Upper lobe of left lung (tissue), 6 donors: ENCODE measurements around the gene ISLR. TPM values are rescaled to one million over a fixed set of nuclear protein-coding genes. Genes with fewer than 3 reads are reported as not detected.
"Not testable (repeated sequence)": the region's sequence is repeated elsewhere in the genome, so short reads cannot be mapped to it uniquely, and the experiment has no call there.

Experiments used
- ATAC-seq, 2 donors: fragments of 200-7000 bp; cut with Tn5 transposase; one replicate each; pipeline ENCODE4 v1.9.1; 2022; ENCODE audit warnings: mild to moderate bottlenecking in 2 of 2, moderate library complexity in 2 of 2; ENCODE audit not compliant: low FRiP score in 2 of 2
- DNase-seq, 2 donors: peaks; one replicate each; pipeline ENCODE4 v3.0.0-alpha.2; 2019 to 2020
- H3K27ac ChIP-seq, 4 donors: fragments of 200-600 bp; sonication (generic); one replicate each; pipeline ENCODE4 v1.5.1; 2016 to 2019
- H3K27me3 ChIP-seq, 4 donors: fragments of 200-600 bp; sonication (generic); one replicate each; pipeline ENCODE4 v1.5.1; 2017 to 2019
- H3K36me3 ChIP-seq, 4 donors: fragments of 200-600 bp; sonication (generic); one replicate each; pipeline ENCODE4 v1.5.1; 2016 to 2019
- H3K4me1 ChIP-seq, 4 donors: fragments of 200-600 bp; sonication (generic); one replicate each; pipeline ENCODE4 v1.5.1; 2018 to 2019
- H3K4me3 ChIP-seq, 4 donors: fragments of 200-600 bp; sonication (generic); one replicate each; pipeline ENCODE4 v1.5.1; 2017 to 2019; ENCODE audit warnings: mild to moderate bottlenecking in 2 of 4, moderate library complexity in 1 of 4
- H3K9me3 ChIP-seq, 4 donors: fragments of 200-600 bp; sonication (generic); one replicate each; pipeline ENCODE4 v1.5.1; 2018 to 2019
- EP300 ChIP-seq, 4 donors: sonication (generic); formaldehyde crosslinking; IDR thresholded peaks; one replicate each; pipeline ENCODE4 v1.5.1; 2017; ENCODE audit warnings: antibody characterized with exemption in 4 of 4, control low read depth in 2 of 4
- POLR2A ChIP-seq, 4 donors: fragments of 450-650 bp; IDR thresholded peaks; one replicate each; pipeline ENCODE4 v1.5.1; 2016 to 2017; ENCODE audit warnings: antibody characterized with exemption in 4 of 4, mild to moderate bottlenecking in 2 of 4
- POLR2AphosphoS5 ChIP-seq, 2 donors: sonication (generic); formaldehyde crosslinking; IDR thresholded peaks; one replicate each; pipeline ENCODE4 v1.5.1; 2017; ENCODE audit warnings: antibody characterized with exemption in 2 of 2
- WGBS, 2 donors: methylation state at CpG; one replicate each; pipeline ENCODE4 v1.1.5; 2017 to 2018; 5-methylcytosine and 5-hydroxymethylcytosine counted together
- total RNA-seq, 6 donors: library from RNA; depleted of rRNA in 4 of 6; stranded (reverse); fragments of >200 nt in 4 of 6; gene quantifications; one replicate each; pipeline versions ENCODE4 v1.1.0 to v1.2.1, GENCODE V29; 2016 to 2021
- TF ChIP-seq, protein P1 (sequence below), 6 experiments: fragments of 450-650 bp in 4 of 6; fragments of 200-600 bp in 2 of 6; sonication (generic) in 2 of 6; IDR thresholded peaks; one replicate each; pipeline ENCODE4 v1.5.1; 2016 to 2019; ENCODE audit warnings: antibody characterized with exemption in 6 of 6
- donor health status: DM: no; HTN: no; CAD: no; lungs with moderate emphysema.
- donor health status: DM: no; HTN: yes; CAD: no; lungs with severe emphysema.

ISLR gene
- total RNA-seq, 6 donors from 2014 or later = 11.5 to 48.4 (median 21.3) TPM

DNA sequence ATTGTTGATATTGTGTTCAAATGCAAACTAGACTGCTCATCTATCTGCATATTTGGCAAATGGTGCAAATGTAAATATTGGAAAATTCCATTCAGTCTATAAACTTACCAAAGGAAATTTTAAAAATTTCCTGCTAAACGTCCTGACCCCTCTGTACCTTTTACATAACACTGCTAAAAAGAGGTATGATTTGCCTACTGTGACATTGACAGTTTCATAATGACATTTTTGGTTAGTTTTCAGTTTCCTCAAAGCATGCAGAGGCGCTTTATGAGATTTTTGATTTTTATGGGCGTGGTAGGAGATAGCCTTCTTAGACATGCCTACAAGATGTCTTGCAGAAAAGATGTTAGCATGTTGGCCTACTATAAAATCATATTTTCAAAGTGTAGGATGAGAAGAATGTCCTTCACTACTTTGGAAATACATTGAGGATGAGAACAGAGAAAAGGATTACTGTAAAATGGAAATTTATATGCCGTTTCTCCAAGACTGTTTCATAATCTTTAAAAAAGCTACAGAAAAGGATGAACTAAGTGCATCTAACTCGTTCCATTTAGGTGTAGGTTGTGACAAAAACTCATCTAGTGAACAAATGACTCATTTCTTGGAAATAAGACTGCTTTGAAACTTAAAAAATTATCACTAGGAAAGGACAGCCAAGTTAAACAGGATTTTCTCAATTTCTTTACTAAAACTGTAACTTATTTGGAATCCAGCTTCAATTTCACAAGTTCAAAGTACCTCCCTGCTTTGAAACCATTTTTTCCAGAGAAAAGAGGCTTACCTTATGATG is 14.5 kb upstream of the ISLR start:
- no peaks in the 10 kb centered on the region for H3K9me3 ChIP-seq
- WGBS, 2 donors = 70 to 71% methylated on average over 5 of the region's 5 CpGs
- H3K4me1 ChIP-seq = peaks cover 0 to 5% (median 3%) of the 10 kb centered on the region in 4 donors
- H3K27me3 ChIP-seq = no peaks in the 10 kb centered on the region
- no peak overlapping the region for H3K4me3 ChIP-seq
- H3K36me3 ChIP-seq = no peaks in the 10 kb centered on the region
- no peak for DNase-seq
- no peak overlapping the region for H3K27ac ChIP-seq
- TF ChIP-seq POLR2A (IDR thresholded peaks at IDR 0.05) = no peak
- ATAC-seq = no peak

DNA sequence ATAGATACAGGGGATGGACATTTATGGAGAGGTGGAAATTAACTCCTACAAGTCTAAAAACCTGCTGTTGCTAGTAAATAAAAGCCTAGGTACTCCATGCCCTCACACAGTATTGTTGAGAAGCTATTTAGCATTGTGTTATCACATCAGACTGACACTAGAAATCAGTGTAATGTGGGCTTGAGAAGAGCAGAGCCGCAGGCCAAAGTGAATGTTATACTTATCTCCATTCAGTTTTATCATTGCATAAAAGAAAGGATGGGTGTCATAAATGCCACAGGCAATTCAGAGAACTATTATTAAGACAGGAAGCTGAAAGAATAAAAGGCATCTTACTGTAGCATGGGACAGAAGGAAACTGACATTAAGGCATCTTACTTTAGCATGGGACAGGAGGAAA is 13.7 kb upstream of the ISLR start:
- H3K36me3 ChIP-seq = no peaks in the 10 kb centered on the region
- 92 to 94% methylated on average over 1 of the region's 1 CpG for WGBS, 2 donors
- H3K4me3 ChIP-seq = no peak overlapping the region
- no peak overlapping the region for H3K27ac ChIP-seq
- ATAC-seq (no peak), DNase-seq (no peak)
- no peaks in the 10 kb centered on the region for H3K27me3 ChIP-seq
- TF ChIP-seq, protein P1, sequence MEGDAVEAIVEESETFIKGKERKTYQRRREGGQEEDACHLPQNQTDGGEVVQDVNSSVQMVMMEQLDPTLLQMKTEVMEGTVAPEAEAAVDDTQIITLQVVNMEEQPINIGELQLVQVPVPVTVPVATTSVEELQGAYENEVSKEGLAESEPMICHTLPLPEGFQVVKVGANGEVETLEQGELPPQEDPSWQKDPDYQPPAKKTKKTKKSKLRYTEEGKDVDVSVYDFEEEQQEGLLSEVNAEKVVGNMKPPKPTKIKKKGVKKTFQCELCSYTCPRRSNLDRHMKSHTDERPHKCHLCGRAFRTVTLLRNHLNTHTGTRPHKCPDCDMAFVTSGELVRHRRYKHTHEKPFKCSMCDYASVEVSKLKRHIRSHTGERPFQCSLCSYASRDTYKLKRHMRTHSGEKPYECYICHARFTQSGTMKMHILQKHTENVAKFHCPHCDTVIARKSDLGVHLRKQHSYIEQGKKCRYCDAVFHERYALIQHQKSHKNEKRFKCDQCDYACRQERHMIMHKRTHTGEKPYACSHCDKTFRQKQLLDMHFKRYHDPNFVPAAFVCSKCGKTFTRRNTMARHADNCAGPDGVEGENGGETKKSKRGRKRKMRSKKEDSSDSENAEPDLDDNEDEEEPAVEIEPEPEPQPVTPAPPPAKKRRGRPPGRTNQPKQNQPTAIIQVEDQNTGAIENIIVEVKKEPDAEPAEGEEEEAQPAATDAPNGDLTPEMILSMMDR (IDR thresholded peaks at IDR 0.05) = no peak
- TF ChIP-seq POLR2A (IDR thresholded peaks at IDR 0.05) = no peak
- no peak for TF ChIP-seq EP300 (IDR thresholded peaks at IDR 0.05)
- no peak for TF ChIP-seq POLR2AphosphoS5 (IDR thresholded peaks at IDR 0.05)
- no peaks in the 10 kb centered on the region for H3K9me3 ChIP-seq
- H3K4me1 ChIP-seq = peaks cover 0 to 5% (median 3%) of the 10 kb centered on the region in 4 donors

DNA sequence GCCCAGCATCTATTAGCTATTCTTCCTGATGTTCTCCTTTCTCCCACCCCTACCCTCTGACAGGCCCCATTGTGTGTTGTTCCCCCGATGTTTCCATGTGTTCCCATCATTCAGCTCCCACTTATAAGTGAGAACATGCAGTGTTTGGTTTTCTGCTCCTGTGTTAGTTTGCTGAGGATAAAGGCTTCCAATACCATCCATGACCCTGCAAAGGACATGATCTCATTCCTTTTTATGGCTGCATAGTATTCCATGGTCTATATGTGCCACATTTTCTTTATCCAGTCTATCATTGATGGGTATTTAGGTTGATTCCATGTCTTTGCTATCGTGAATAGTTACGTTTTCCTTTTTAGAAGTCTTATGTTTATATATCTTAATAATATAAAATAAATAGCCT is 13.1 kb upstream of the ISLR start:
- H3K9me3 ChIP-seq, H3K36me3 ChIP-seq, ATAC-seq, H3K27me3 ChIP-seq, DNase-seq, H3K4me3 ChIP-seq, H3K4me1 ChIP-seq, H3K27ac ChIP-seq: not testable (repeated sequence)
- 97 to 99% methylated on average over 3 of the region's 3 CpGs for WGBS, 2 donors

DNA sequence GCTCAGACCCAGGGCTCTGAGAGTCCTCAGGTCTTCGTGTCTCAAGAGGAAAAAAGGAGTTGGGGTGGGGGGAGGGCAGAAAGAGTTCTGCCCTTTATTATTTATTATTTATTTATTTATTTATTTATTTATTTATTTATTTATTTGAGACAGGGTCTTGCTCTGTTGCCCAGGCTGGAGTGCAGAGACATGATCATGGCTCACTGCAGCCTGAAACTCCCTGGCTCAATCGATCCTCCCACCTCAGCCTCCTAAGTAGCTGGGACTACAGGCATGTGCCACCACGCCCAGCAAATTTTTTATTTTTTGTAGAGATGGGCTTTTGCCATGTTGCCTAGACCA is 11.3 kb upstream of the ISLR start:
- H3K27me3 ChIP-seq, H3K4me1 ChIP-seq, H3K36me3 ChIP-seq, H3K9me3 ChIP-seq, H3K27ac ChIP-seq, ATAC-seq, DNase-seq, H3K4me3 ChIP-seq: not testable (repeated sequence)
- 82 to 88% methylated on average over 3 of the region's 3 CpGs for WGBS, 2 donors

DNA sequence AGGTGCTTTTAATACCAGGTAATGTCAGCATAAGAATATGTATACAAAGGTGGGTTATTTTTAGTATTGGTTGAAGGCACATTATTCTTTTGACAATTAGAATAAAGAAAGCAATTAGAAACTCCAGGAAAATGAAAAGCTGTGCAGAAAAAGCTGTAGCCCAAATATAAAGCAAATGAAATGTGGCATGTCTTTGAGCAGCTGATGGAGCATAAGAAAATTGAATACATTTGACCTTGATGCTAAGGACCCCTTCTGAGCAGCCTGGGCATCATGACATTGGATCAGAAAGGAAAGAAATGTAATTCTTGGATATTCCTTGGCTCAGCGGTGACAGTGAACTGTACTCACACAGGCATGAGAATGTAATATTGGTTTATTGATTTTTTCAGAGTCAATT is 8.0 kb upstream of the ISLR start:
- DNase-seq = no peak
- H3K27ac ChIP-seq = no peak overlapping the region
- H3K4me1 ChIP-seq = no peaks in the 10 kb centered on the region
- no peaks in the 10 kb centered on the region for H3K27me3 ChIP-seq
- WGBS, 2 donors = 81 to 96% methylated on average over 1 of the region's 1 CpG
- TF ChIP-seq POLR2A (IDR thresholded peaks at IDR 0.05) = no peak
- no peaks in the 10 kb centered on the region for H3K9me3 ChIP-seq
- no peak overlapping the region for H3K4me3 ChIP-seq
- ATAC-seq = no peak
- H3K36me3 ChIP-seq = no peaks in the 10 kb centered on the region

DNA sequence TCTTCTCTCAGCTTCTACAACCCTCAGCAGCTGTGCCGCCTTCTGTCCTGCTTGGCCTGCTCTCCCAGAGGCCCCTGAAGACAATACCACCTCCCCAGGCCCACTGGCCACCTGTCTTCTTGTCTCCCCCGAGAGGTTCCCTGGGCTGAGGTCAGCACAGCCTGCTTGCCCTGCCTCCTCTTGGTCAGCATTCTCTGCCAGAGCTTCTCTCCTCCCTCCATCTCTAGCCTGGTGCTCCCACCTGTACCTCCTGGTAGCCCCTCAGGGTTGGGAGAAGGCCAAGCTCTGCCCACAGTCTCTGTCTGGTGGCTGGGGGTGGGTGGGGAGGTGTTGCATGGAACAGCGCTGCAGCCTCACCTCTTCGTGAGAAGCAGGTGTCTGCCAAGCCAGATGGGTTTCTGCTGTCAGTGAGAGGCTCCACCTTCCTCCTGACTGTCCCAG is 5.6 kb upstream of the ISLR start:
- 83 to 88% methylated on average over 4 of the region's 4 CpGs for WGBS, 2 donors
- H3K9me3 ChIP-seq = no peaks in the 10 kb centered on the region
- no peak overlapping the region for H3K27ac ChIP-seq
- no peaks in the 10 kb centered on the region for H3K27me3 ChIP-seq
- no peak for TF ChIP-seq POLR2A (IDR thresholded peaks at IDR 0.05)
- TF ChIP-seq POLR2AphosphoS5 (IDR thresholded peaks at IDR 0.05) = no peak
- TF ChIP-seq, protein P1 (IDR thresholded peaks at IDR 0.05) = no peak
- TF ChIP-seq EP300 (IDR thresholded peaks at IDR 0.05) = no peak
- no peak for DNase-seq
- H3K36me3 ChIP-seq = no peaks in the 10 kb centered on the region
- H3K4me3 ChIP-seq = no peak overlapping the region
- ATAC-seq = no peak
- H3K4me1 ChIP-seq = peaks cover 0 to 7% (median 3%) of the 10 kb centered on the region in 4 donors

DNA sequence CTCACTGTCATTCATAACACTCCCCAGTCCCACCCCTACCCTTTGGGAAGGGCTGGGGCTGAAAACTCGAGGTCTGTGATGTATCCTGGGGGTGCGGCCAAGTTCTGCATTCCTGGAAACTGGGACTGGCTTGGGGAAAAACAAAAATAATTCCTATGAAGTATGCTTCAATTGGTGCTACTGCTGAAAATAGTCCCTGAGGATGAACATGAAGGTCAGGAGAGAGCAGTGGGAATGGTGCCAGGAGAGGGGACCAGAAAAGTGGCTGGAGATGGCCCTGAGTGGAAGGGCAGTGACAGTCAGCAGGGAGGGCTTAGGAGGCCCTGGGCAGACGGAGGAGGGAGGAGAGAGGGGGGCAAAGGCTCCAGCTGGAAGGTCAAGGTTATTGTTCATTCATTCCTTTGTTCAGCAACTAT is 4.8 kb upstream of the ISLR start:
- DNase-seq = no peak
- no peaks in the 10 kb centered on the region for H3K27me3 ChIP-seq
- peaks cover 0 to 12% (median 5%) of the 10 kb centered on the region in 4 donors for H3K4me1 ChIP-seq
- no peaks in the 10 kb centered on the region for H3K9me3 ChIP-seq
- H3K36me3 ChIP-seq = no peaks in the 10 kb centered on the region
- H3K4me3 ChIP-seq = no peak overlapping the region
- no peak for ATAC-seq
- H3K27ac ChIP-seq = no peak overlapping the region
- TF ChIP-seq, protein P1 (IDR thresholded peaks at IDR 0.05) = no peak
- TF ChIP-seq POLR2AphosphoS5 (IDR thresholded peaks at IDR 0.05) = no peak
- no peak for TF ChIP-seq POLR2A (IDR thresholded peaks at IDR 0.05)
- TF ChIP-seq EP300 (IDR thresholded peaks at IDR 0.05) = no peak
- WGBS, 2 donors = 47 to 58% methylated on average over 3 of the region's 3 CpGs
